ENCODE results near the gene EIF4G3. TPM values are rescaled to one million over a fixed set of nuclear protein-coding genes. Genes with fewer than 3 reads are reported as not detected.

EIF4G3 gene
- total RNA-seq, 2 donors from 2014 or later, result 20.8 to 48.8 TPM

DNA sequence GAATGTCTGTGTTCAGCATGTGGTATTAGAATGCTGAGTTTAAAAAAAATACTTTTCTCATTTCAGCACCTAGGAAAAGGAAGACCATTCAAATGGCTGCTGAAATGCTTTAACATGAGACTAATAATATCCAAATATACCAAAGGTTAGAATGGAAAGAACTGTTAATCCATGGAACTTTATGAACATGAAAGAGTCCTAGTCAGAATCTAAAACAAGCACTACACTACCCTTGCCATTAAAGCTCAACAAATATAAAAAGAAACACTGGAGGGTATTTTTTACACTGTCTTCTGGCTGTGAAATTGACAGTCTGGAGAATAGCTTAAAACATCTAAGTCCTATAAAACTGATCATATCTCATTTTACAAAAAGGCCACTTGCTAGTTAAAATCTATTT is 276.6 kb downstream of the EIF4G3 start:
- H3K9me3 ChIP-seq, result no peaks in the 10 kb centered on the region
- no peaks in the 10 kb centered on the region for H3K27me3 ChIP-seq
- peaks cover 4% of the 10 kb centered on the region for H3K4me1 ChIP-seq
- H3K4me3 ChIP-seq, result no peak overlapping the region
- H3K36me3 ChIP-seq (replicated peaks in 1 of 2; ENCODE audit: insufficient read depth in 1 of 2, low read depth in 2 of 2), result peaks cover 0 to 2% of the 10 kb centered on the region in 2 donors
- ATAC-seq (no peak), DNase-seq (no peak)
- no peak for TF ChIP-seq POLR2A (IDR thresholded peaks at IDR 0.05)
- TF ChIP-seq, protein P1, sequence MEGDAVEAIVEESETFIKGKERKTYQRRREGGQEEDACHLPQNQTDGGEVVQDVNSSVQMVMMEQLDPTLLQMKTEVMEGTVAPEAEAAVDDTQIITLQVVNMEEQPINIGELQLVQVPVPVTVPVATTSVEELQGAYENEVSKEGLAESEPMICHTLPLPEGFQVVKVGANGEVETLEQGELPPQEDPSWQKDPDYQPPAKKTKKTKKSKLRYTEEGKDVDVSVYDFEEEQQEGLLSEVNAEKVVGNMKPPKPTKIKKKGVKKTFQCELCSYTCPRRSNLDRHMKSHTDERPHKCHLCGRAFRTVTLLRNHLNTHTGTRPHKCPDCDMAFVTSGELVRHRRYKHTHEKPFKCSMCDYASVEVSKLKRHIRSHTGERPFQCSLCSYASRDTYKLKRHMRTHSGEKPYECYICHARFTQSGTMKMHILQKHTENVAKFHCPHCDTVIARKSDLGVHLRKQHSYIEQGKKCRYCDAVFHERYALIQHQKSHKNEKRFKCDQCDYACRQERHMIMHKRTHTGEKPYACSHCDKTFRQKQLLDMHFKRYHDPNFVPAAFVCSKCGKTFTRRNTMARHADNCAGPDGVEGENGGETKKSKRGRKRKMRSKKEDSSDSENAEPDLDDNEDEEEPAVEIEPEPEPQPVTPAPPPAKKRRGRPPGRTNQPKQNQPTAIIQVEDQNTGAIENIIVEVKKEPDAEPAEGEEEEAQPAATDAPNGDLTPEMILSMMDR (IDR thresholded peaks at IDR 0.05), result no peak
- intact Hi-C loops (cut with DNase I), result no loop called here
- H3K27ac ChIP-seq, result no peak overlapping the region

DNA sequence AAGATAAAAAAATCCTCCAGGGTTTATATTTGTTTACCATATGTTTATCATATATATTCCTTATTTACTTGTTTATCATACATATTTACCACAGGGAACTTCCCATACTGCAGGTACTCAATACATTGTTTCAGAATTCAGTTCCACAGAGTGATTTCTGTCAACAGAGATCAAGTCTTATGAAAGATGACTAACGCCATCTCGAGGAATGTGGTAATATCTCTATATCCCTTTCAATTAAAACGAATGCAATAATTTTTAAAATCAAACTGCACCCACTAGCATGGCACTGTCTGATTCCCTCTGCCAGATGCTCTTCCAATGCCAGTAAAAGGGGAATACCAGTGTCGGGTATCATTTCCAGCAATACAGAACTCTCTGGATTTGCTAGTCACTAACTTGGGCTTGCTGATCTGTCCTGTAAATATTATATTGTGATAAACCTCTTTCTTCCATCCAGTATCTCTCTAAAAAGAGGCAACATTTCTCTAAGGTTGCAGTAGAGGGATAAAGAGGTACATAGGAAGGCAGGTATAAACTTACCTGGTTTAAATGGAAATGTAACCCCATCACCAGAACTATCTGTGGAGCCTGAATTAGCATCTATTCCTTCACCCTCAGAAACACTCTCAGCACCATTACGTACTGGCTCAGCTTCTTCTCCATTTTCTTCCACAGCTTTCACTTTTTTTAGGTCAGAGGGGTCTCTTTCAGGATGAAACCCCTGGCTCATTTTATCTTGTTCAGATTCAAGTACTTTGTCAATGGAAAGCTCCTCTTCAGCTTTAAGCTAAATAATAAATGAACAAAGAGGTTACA is 277.3 kb downstream of the EIF4G3 start:
- Histone ChIP-seq H3K9me3 (no peaks in the 10 kb centered on the region), H3K36me3 (replicated peaks in 1 of 2; ENCODE audit: insufficient read depth in 1 of 2, low read depth in 2 of 2) (peaks cover 0 to 2% of the 10 kb centered on the region in 2 donors), H3K4me1 (peaks cover 4% of the 10 kb centered on the region), H3K27ac (no peak overlapping the region), H3K4me3 (no peak overlapping the region), H3K27me3 (no peaks in the 10 kb centered on the region)
- intact Hi-C loops (cut with DNase I), result no loop called here
- WGBS, 2 donors, result 87 to 90% methylated on average over 5 of the region's 5 CpGs
- TF ChIP-seq, protein P1 (IDR thresholded peaks at IDR 0.05), result no peak
- no peak for TF ChIP-seq POLR2A (IDR thresholded peaks at IDR 0.05)
- ATAC-seq, result no peak
- no peak for DNase-seq

GRCh38 chr1:20896826-20897225 is 279.9 kb downstream of the EIF4G3 start:
- H3K4me3 ChIP-seq, result no peak overlapping the region
- 17 to 25% methylated on average over 1 of the region's 1 CpG for WGBS, 2 donors
- ATAC-seq (peak; percentile 90), DNase-seq (peak in 1 of 4 donors; percentile 6)
- peaks cover 4% of the 10 kb centered on the region for H3K4me1 ChIP-seq
- intact Hi-C loops (cut with DNase I), result no loop called here
- H3K36me3 ChIP-seq (replicated peaks in 1 of 2; ENCODE audit: insufficient read depth in 1 of 2, low read depth in 2 of 2), result peaks cover 0 to 7% of the 10 kb centered on the region in 2 donors
- TF ChIP-seq POLR2A (IDR thresholded peaks at IDR 0.05), result no peak
- TF ChIP-seq, protein P1 (IDR thresholded peaks at IDR 0.05), result no peak
- H3K27me3 ChIP-seq, result no peaks in the 10 kb centered on the region
- H3K9me3 ChIP-seq, result no peaks in the 10 kb centered on the region
- H3K27ac ChIP-seq, result peak overlapping the region in 1 of 4 donors; percentile 34

DNA sequence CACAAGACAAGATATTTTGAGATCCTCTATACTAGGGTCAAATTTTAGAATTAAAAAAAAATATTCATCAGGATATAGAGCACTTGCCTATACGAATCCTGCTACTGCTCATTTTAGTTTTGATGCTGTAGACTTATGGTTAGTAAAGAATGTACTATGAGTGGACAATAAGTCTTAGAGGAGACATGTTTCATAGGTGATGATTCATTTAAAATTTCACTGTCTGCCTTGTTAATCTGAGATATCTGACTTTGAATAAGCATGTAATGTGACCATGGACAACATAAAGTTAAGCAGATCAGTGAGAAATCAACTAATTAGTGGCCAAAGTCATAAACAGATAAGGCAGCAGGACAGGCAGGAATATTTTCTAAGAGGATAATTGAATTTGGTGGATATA is 282.8 kb downstream of the EIF4G3 start:
- DNase-seq, result no peak
- intact Hi-C loops (cut with DNase I), result no loop called here
- Histone ChIP-seq H3K4me1 (peaks cover 4% of the 10 kb centered on the region), H3K36me3 (replicated peaks in 1 of 2; ENCODE audit: insufficient read depth in 1 of 2, low read depth in 2 of 2) (peaks cover 0 to 7% of the 10 kb centered on the region in 2 donors), H3K9me3 (no peaks in the 10 kb centered on the region), H3K27me3 (no peaks in the 10 kb centered on the region), H3K27ac (no peak overlapping the region), H3K4me3 (no peak overlapping the region)
- WGBS, 2 donors, result 88 to 93% methylated on average over 1 of the region's 1 CpG
- no peak for TF ChIP-seq POLR2A (IDR thresholded peaks at IDR 0.05)
- TF ChIP-seq, protein P1 (IDR thresholded peaks at IDR 0.05), result no peak
- no peak for ATAC-seq

- no peak for ATAC-seq
- Histone ChIP-seq H3K9me3 (no peaks in the 10 kb centered on the region), H3K4me3 (no peak overlapping the region), H3K4me1 (peaks cover 14% of the 10 kb centered on the region), H3K27me3 (no peaks in the 10 kb centered on the region), H3K36me3 (replicated peaks in 1 of 2; ENCODE audit: insufficient read depth in 1 of 2, low read depth in 2 of 2) (peaks cover 0 to 7% of the 10 kb centered on the region in 2 donors), H3K27ac (no peak overlapping the region)
- DNase-seq, result no peak
- TF ChIP-seq, protein P1 (IDR thresholded peaks at IDR 0.05), result no peak
- no peak for TF ChIP-seq POLR2A (IDR thresholded peaks at IDR 0.05)
- intact Hi-C loops (cut with DNase I), result no loop called here
- whole genome bisulfite sequencing, 2 donors, result 91 to 92% methylated on average over 1 of the region's 1 CpG
Observed at GRCh38 chr1:20891091-20891490, 285.6 kb downstream of the EIF4G3 start.
